ENCODE data around the gene AHNAK.

GRCh38 chr11:62387381-62387780 is 159.2 kb downstream of the AHNAK start:
- TF ChIP-seq CTCF (IDR thresholded peaks at IDR 0.05; ENCODE audit: low read depth, low read length) = no peak
- TF ChIP-seq MYC (IDR thresholded peaks at IDR 0.05; ENCODE audit: low read depth, low read length) = no peak
- no peak for TF ChIP-seq MAX (IDR thresholded peaks at IDR 0.05; ENCODE audit: low read depth, low read length)
